RWPE1 (cell line): ENCODE measurements around the gene LRRN4.
A peak's percentile ranks its signal among the peaks of the same experiment; 100 is the strongest.

Source experiments
- CTCF ChIA-PET: fragments of 350-600 bp; sonication (Branson Sonifier 250); formaldehyde crosslinking; extraction: SDS; loops from one replicate; lab custom pipeline; 2021; lab: Yijun Ruan, JAX
- POLR2A ChIA-PET: fragments of 400-600 bp; formaldehyde crosslinking; extraction: SDS; loops from one replicate; lab custom pipeline; 2020; ENCODE audit warnings: antibody characterized with exemption; ENCODE audit not compliant: low non-redundant PET; lab: Yijun Ruan, JAX
- DNase-seq: peaks from one replicate; pipeline ENCODE4 v3.0.0; 2012; ENCODE audit warnings: low spot score
- H3K27ac ChIP-seq: fragments of 450-650 bp; 2 replicates; pipeline ENCODE4 v1.5.1; 2017
- CTCF ChIP-seq: fragments of 450-650 bp; conservative IDR thresholded peaks from 2 replicates; pipeline ENCODE4 v1.5.1; 2017; ENCODE audit warnings: low read depth, mild to moderate bottlenecking

The LRRN4 gene

GRCh38 chr20:6094565-6094964, 40.7 kb upstream of the LRRN4 start:
- no peak for TF ChIP-seq CTCF
- DNase-seq = no peak
- ChIA-PET CTCF (interaction anchor here (0.6 kb wide), 1 partner anchor 773 kb away, joined by 3 read pairs; no protein-coding TSS in a partner anchor), POLR2A (no interaction called here)
- no peak overlapping the region for H3K27ac ChIP-seq

DNA sequence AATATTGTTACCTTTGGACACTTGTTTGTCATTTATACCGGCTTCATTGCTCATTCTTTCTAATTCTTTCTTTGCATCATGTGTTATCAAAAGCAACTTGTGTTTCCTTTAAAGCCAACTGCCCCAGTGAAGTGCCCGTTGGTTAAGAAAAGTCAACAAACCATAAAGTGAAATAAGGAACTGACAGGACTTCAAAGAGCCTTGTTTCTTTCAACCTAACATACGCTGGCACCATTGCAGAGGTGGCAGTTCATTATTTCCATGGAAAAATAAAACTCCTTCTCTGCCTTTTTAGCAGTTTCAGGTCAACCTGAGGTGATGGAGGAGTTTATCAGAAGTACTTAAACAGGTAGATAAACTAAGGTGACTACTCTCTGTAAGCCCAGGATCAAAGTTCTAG, 40.2 kb upstream of the LRRN4 start:
- no peak overlapping the region for H3K27ac ChIP-seq
- no peak for DNase-seq
- TF ChIP-seq CTCF = no peak
- CTCF ChIA-PET = interaction anchor here (0.6 kb wide), 1 partner anchor 1949 kb away, joined by 3 read pairs; no protein-coding TSS in a partner anchor
- POLR2A ChIA-PET = no interaction called here

GRCh38 chr20:6091661-6092060, 37.8 kb upstream of the LRRN4 start:
- H3K27ac ChIP-seq = no peak overlapping the region
- DNase-seq = no peak
- ChIA-PET CTCF (no interaction called here), POLR2A (no interaction called here)
- no peak for TF ChIP-seq CTCF

GRCh38 chr20:6086868-6087267, 33.0 kb upstream of the LRRN4 start:
- DNase-seq = peak; percentile 30
- ChIA-PET POLR2A (no interaction called here), CTCF (no interaction called here)
- H3K27ac ChIP-seq = peak overlapping the region; percentile 66
- no peak for TF ChIP-seq CTCF

DNA sequence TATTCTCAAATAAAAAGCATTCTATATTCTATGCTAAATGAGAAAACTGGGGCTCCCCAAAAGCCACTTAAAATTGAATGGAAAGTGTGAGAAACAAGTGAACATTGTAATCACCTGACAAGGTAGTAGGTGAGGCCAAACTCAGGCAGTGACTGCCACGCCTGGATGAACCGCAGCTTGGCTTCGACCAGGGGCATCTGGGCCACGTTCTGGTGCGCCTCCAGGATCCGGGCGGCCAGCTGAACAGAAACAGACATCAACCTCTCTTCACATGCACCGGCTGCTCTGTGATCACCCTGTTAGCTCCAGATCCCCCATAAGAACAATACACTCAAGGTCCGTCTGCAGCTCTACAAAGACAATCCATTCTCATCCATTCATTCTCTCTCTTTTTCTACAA, 30.1 kb upstream of the LRRN4 start:
- POLR2A ChIA-PET = no interaction called here
- no peak for TF ChIP-seq CTCF

GRCh38 chr20:6081236-6081635, 27.4 kb upstream of the LRRN4 start:
- TF ChIP-seq CTCF = no peak
- POLR2A ChIA-PET = no interaction called here
- CTCF ChIA-PET = interaction anchor here (0.7 kb wide), 1 partner anchor 550 kb away, joined by 3 read pairs; no protein-coding TSS in a partner anchor
- no peak overlapping the region for H3K27ac ChIP-seq
- no peak for DNase-seq

More for the DNA sequence above, 30.1 kb upstream of the LRRN4 start:
- CTCF ChIA-PET = interaction anchor here (0.6 kb wide), 1 partner anchor 126 kb away, joined by 3 read pairs; no protein-coding TSS in a partner anchor
- DNase-seq = no peak
- no peak overlapping the region for H3K27ac ChIP-seq

GRCh38 chr20:6079016-6079415, 25.2 kb upstream of the LRRN4 start:
- no peak for TF ChIP-seq CTCF
- ChIA-PET CTCF (no interaction called here), POLR2A (no interaction called here)
- no peak for DNase-seq
- no peak overlapping the region for H3K27ac ChIP-seq
